HepG2 (cell line): ENCODE data around the gene LRTM2. TPM values are rescaled to one million over a fixed set of nuclear protein-coding genes. Genes with fewer than 3 reads are reported as not detected.

Source experiments
- CEBPG ChIP-seq: IDR thresholded peaks from 2 replicates; pipeline ENCODE4 v1.6.1; 2016
- CHD2 ChIP-seq: IDR thresholded peaks from 2 replicates; pipeline ENCODE4 v1.6.1; 2011; ENCODE audit warnings: low read depth, low read length, improper control_type of control experiment
- HES4 ChIP-seq: sonication (generic); formaldehyde crosslinking; IDR thresholded peaks from 2 replicates; pipeline ENCODE4 v1.9.0; 2021; ENCODE audit warnings: mild to moderate bottlenecking, missing genetic modification reagents, borderline replicate concordance
- IRF2 ChIP-seq: IDR thresholded peaks from 2 replicates; pipeline ENCODE4 v1.6.1; 2018; ENCODE audit warnings: missing genetic modification reagents, missing compliant biosample characterization
- KDM1A ChIP-seq: IDR thresholded peaks from 2 replicates; pipeline ENCODE4 v1.6.1; 2016; ENCODE audit warnings: missing compliant biosample characterization
- KLF12 ChIP-seq: sonication (generic); formaldehyde crosslinking; IDR thresholded peaks from 2 replicates; pipeline ENCODE4 v1.4.0; 2020; ENCODE audit warnings: missing genetic modification reagents, borderline replicate concordance
- MAZ ChIP-seq, 2 experiments: sonication (generic) in 1 of 2; formaldehyde crosslinking in 1 of 2; IDR thresholded peaks; 2 replicates each; pipeline versions ENCODE4 v1.5.0 to v1.6.1; 2012 to 2020; ENCODE audit warnings: low read depth in 2 of 2, mild to moderate bottlenecking in 2 of 2, borderline replicate concordance in 1 of 2, improper control_type of control experiment in 1 of 2, low read length in 1 of 2, missing genetic modification reagents in 1 of 2, moderate library complexity in 1 of 2
- MTF1 ChIP-seq: sonication (generic); formaldehyde crosslinking; IDR thresholded peaks from 2 replicates; pipeline ENCODE4 v1.5.0; 2020; ENCODE audit warnings: missing genetic modification reagents
- ONECUT2 ChIP-seq: sonication (generic); formaldehyde crosslinking; IDR thresholded peaks from 2 replicates; pipeline ENCODE4 v1.4.0; 2020; ENCODE audit warnings: missing genetic modification reagents
- RAD51 ChIP-seq: fragments of 450-650 bp; IDR thresholded peaks from 2 replicates; pipeline ENCODE4 v1.6.1; 2016; ENCODE audit warnings: borderline replicate concordance
- SAFB2 ChIP-seq: sonication (generic); formaldehyde crosslinking; IDR thresholded peaks from 2 replicates; pipeline ENCODE4 v1.5.1; 2020; ENCODE audit warnings: missing genetic modification reagents, low read depth, mild to moderate bottlenecking, borderline replicate concordance
- SPEN ChIP-seq: sonication (generic); formaldehyde crosslinking; IDR thresholded peaks from 2 replicates; pipeline ENCODE4 v1.5.1; 2020; ENCODE audit warnings: low read depth, mild to moderate bottlenecking, missing genetic modification reagents
- SUZ12 ChIP-seq: fragments of 150-350 bp; IDR thresholded peaks from 2 replicates; pipeline ENCODE4 v1.6.1; 2014; ENCODE audit warnings: low read depth, low read length
- THAP7 ChIP-seq: sonication (generic); formaldehyde crosslinking; IDR thresholded peaks from 2 replicates; pipeline ENCODE4 v1.8.1; 2023; ENCODE audit warnings: mild to moderate bottlenecking, missing genetic modification reagents
- ZFP82 ChIP-seq: sonication (generic); formaldehyde crosslinking; IDR thresholded peaks from 2 replicates; pipeline ENCODE4 v1.5.1; 2020; ENCODE audit warnings: mild to moderate bottlenecking, missing genetic modification reagents, borderline replicate concordance
- ZMAT3 ChIP-seq: sonication (generic); formaldehyde crosslinking; conservative IDR thresholded peaks from 2 replicates; pipeline ENCODE4 v1.7.0; 2021; ENCODE audit warnings: missing genetic modification reagents
- ZNF337 ChIP-seq: sonication (generic); formaldehyde crosslinking; IDR thresholded peaks from 2 replicates; pipeline ENCODE4 v1.5.1; 2020; ENCODE audit warnings: missing genetic modification reagents, low read depth, mild to moderate bottlenecking, borderline replicate concordance
- ZNF597 ChIP-seq: sonication (generic); formaldehyde crosslinking; IDR thresholded peaks from 2 replicates; pipeline ENCODE4 v1.5.0; 2020; ENCODE audit warnings: missing genetic modification reagents
- ZNF607 ChIP-seq: sonication (generic); formaldehyde crosslinking; IDR thresholded peaks from 2 replicates; pipeline ENCODE4 v1.5.1; 2020; ENCODE audit warnings: missing genetic modification reagents, mild to moderate bottlenecking, borderline replicate concordance
- ZNF703 ChIP-seq: sonication (generic); formaldehyde crosslinking; IDR thresholded peaks from 2 replicates; pipeline ENCODE4 v1.5.1; 2020; ENCODE audit warnings: missing genetic modification reagents, mild to moderate bottlenecking, moderate library complexity, borderline replicate concordance
- ZNF773 ChIP-seq: sonication (generic); formaldehyde crosslinking; IDR thresholded peaks from 2 replicates; pipeline ENCODE4 v1.4.0; 2020; ENCODE audit warnings: missing genetic modification reagents, borderline replicate concordance
- ZNF780A ChIP-seq: sonication (generic); formaldehyde crosslinking; IDR thresholded peaks from 2 replicates; pipeline ENCODE4 v1.8.0; 2022; ENCODE audit warnings: mild to moderate bottlenecking, missing genetic modification reagents, moderate library complexity
- ZNF781 ChIP-seq: sonication (generic); formaldehyde crosslinking; IDR thresholded peaks from 2 replicates; pipeline ENCODE4 v1.5.1; 2020; ENCODE audit warnings: borderline replicate concordance, mild to moderate bottlenecking, missing genetic modification reagents; ENCODE audit errors: not compliant biosample characterization
- ZNF784 ChIP-seq: sonication (generic); formaldehyde crosslinking; IDR thresholded peaks from 2 replicates; pipeline ENCODE4 v1.5.1; 2020; ENCODE audit warnings: missing genetic modification reagents, mild to moderate bottlenecking, borderline replicate concordance
- ZZZ3 ChIP-seq: sonication (generic); formaldehyde crosslinking; IDR thresholded peaks from 2 replicates; pipeline ENCODE4 v1.4.0; 2020; ENCODE audit warnings: missing genetic modification reagents, mild to moderate bottlenecking, borderline replicate concordance
- polyA plus RNA-seq, 8 experiments: library from polyadenylated mRNA; depleted of rRNA in 3 of 8; stranded (reverse) in 7 of 8; unstranded in 1 of 8; fragments of >200 nt; fragmentation: Illumina TruSeq in 4 of 8; extraction: Trizol in 4 of 8; gene quantifications; 2 replicates each; pipeline versions ENCODE4 v1.2.1 to v1.2.3, GENCODE V29; 2011 to 2016; ENCODE audit warnings: low read depth in 4 of 8, missing spikeins in 1 of 8, mixed read lengths in 1 of 8; ENCODE audit not compliant: insufficient read depth in 1 of 8
- total RNA-seq, 5 experiments: library from RNA; depleted of rRNA; stranded (reverse); fragments of >200 nt; fragmentation: Illumina TruSeq; extraction: Trizol; gene quantifications; 2 replicates each; pipeline ENCODE4 v1.2.3, GENCODE V29; 2016; ENCODE audit warnings: low read depth in 1 of 5
- TF ChIP-seq, protein P1 (sequence below), 2 experiments: sonication (generic) in 1 of 2; formaldehyde crosslinking in 1 of 2; IDR thresholded peaks; 2 replicates each; pipeline versions ENCODE4 v1.4.0 to v1.6.1; 2018 to 2020; ENCODE audit warnings: missing genetic modification reagents in 2 of 2, borderline replicate concordance in 1 of 2, low read depth in 1 of 2, mild to moderate bottlenecking in 1 of 2, missing biosample characterization in 1 of 2

Gene LRTM2
- total and polyA plus RNA-seq, 2 of the 13 experiments (the other 11 are each of a cell fraction or from before 2014, with no cell fraction given): 0.09 TPM; not detected in 1

- TF ChIP-seq MAZ (IDR thresholded peaks at IDR 0.05; ENCODE audit: borderline replicate concordance, low read depth, low read length): peak; percentile 35; the same call in 1 of the 2 replicates
- TF ChIP-seq MAZ (CRISPR knock-in tag; IDR thresholded peaks at IDR 0.05; ENCODE audit: low read depth): no peak
- TF ChIP-seq ZMAT3 (CRISPR knock-in tag): no peak
- TF ChIP-seq ZNF337: no peak
- TF ChIP-seq ZNF597 (CRISPR knock-in tag): no peak
- no peak for TF ChIP-seq ONECUT2 (CRISPR knock-in tag)
- peak; percentile 54; the same call in 1 of the 2 replicates for TF ChIP-seq SPEN (CRISPR knock-in tag)
- TF ChIP-seq SAFB2 (CRISPR knock-in tag): 0 out of 2 replicates have a peak, but pooled peaks have one; percentile 38
- TF ChIP-seq ZNF780A (CRISPR knock-in tag): no peak
- TF ChIP-seq, protein P1, sequence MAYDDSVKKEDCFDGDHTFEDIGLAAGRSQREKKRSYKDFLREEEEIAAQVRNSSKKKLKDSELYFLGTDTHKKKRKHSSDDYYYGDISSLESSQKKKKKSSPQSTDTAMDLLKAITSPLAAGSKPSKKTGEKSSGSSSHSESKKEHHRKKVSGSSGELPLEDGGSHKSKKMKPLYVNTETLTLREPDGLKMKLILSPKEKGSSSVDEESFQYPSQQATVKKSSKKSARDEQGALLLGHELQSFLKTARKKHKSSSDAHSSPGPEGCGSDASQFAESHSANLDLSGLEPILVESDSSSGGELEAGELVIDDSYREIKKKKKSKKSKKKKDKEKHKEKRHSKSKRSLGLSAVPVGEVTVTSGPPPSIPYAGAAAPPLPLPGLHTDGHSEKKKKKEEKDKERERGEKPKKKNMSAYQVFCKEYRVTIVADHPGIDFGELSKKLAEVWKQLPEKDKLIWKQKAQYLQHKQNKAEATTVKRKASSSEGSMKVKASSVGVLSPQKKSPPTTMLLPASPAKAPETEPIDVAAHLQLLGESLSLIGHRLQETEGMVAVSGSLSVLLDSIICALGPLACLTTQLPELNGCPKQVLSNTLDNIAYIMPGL (CRISPR knock-in tag; IDR thresholded peaks at IDR 0.05; ENCODE audit: borderline replicate concordance in 1 of 2, low read depth in 1 of 2): peak in 1 of 2 experiments; percentile 45; a peak in 1 of 4 replicates
- TF ChIP-seq THAP7 (CRISPR knock-in tag): peak; percentile 77; the same call in 1 of the 2 replicates
- no peak for TF ChIP-seq RAD51
- TF ChIP-seq CEBPG (CRISPR knock-in tag): no peak
- no peak; the same call in 1 of the 2 replicates for TF ChIP-seq ZNF607 (CRISPR knock-in tag)
- TF ChIP-seq CHD2: no peak
- no peak for TF ChIP-seq ZZZ3
- no peak for TF ChIP-seq KDM1A (CRISPR knock-in tag)
- TF ChIP-seq SUZ12: no peak
- no peak for TF ChIP-seq ZNF773 (CRISPR knock-in tag)
- no peak for TF ChIP-seq ZFP82 (CRISPR knock-in tag)
- TF ChIP-seq ZNF781 (CRISPR knock-in tag): no peak
- TF ChIP-seq MTF1 (CRISPR knock-in tag): no peak
- no peak for TF ChIP-seq ZNF784 (CRISPR knock-in tag)
- no peak for TF ChIP-seq ZNF703 (CRISPR knock-in tag)
- no peak for TF ChIP-seq KLF12 (CRISPR knock-in tag)
- peak; percentile 20; the same call in 1 of the 2 replicates for TF ChIP-seq IRF2 (CRISPR knock-in tag)
- no peak for TF ChIP-seq HES4 (CRISPR knock-in tag)
These were observed 9.0 kb upstream of the LRTM2 start (continued) for GRCh38 chr12:1811281-1811947.
